Large intestine (tissue), 12 donors: ENCODE results near the gene ZBED6. TPM values are rescaled to one million over a fixed set of nuclear protein-coding genes. Genes with fewer than 3 reads are reported as not detected.
A peak's percentile ranks its signal among the peaks of the same experiment; 100 is the strongest.
"Not testable (repeated sequence)": the region's sequence is repeated elsewhere in the genome, so short reads cannot be mapped to it uniquely, and the experiment has no call there.

ENCODE experiments used
- DNase-seq, 2 donors: peaks; one replicate each; pipeline versions ENCODE4 v3.0.0 to v3.0.0-alpha.2; 2013
- H3K27ac ChIP-seq: one replicate; pipeline ENCODE4 v1.5.1; 2013; ENCODE audit warnings: low read length
- H3K27me3 ChIP-seq: 2 replicates; pipeline ENCODE4 v1.6.1; 2013; ENCODE audit warnings: low read length; ENCODE audit not compliant: control insufficient read depth, insufficient read depth
- H3K36me3 ChIP-seq: 2 replicates; pipeline ENCODE4 v1.6.1; 2013; ENCODE audit warnings: low read length; ENCODE audit not compliant: control insufficient read depth, insufficient read depth
- H3K4me1 ChIP-seq: one replicate; pipeline ENCODE4 v1.6.1; 2013; ENCODE audit warnings: low read length; ENCODE audit not compliant: control insufficient read depth, insufficient read depth
- H3K4me3 ChIP-seq: one replicate; pipeline ENCODE4 v1.5.1; 2013; ENCODE audit warnings: low read length
- H3K9me3 ChIP-seq: one replicate; pipeline ENCODE4 v1.6.1; 2013; ENCODE audit warnings: mild to moderate bottlenecking, low read depth, low read length, moderate library complexity; ENCODE audit not compliant: control insufficient read depth
- WGBS: methylation state at CpG from one replicate; pipeline ENCODE4 v1.1.5; 2013; ENCODE audit warnings: low lambda C conversion rate; ENCODE audit not compliant: insufficient coverage; 5-methylcytosine and 5-hydroxymethylcytosine counted together
- long read RNA-seq, 11 donors: transcript quantifications; one replicate each; lab custom pipeline, GENCODE V29; 2026
- polyA plus RNA-seq: library from polyadenylated mRNA; unstranded; fragments of 120-200 nt; gene quantifications from one replicate; pipeline ENCODE4 v1.2.1, GENCODE V29; 2013

ZBED6 gene
- 18.6 TPM for polyA plus RNA-seq
- long read RNA-seq, donor 1, result 0 reads
- long read RNA-seq, donor 2, full-length matches to known transcripts, result 7 of 7 reads
- long read RNA-seq, donor 2, partial matches to known transcripts, result 0 of 7 reads
- long read RNA-seq, donor 2, other reads (novel, unspliced or antisense), result 0 of 7 reads
- long read RNA-seq, donor 3, result 0 reads
- long read RNA-seq, donor 4, result 0 reads
- long read RNA-seq, donor 5, full-length matches to known transcripts, result 2 of 2 reads
- long read RNA-seq, donor 5, partial matches to known transcripts, result 0 of 2 reads
- long read RNA-seq, donor 5, other reads (novel, unspliced or antisense), result 0 of 2 reads
- long read RNA-seq, donor 6, full-length matches to known transcripts, result 4 of 4 reads
- long read RNA-seq, donor 6, partial matches to known transcripts, result 0 of 4 reads
- long read RNA-seq, donor 6, other reads (novel, unspliced or antisense), result 0 of 4 reads
- long read RNA-seq, donor 7, full-length matches to known transcripts, result 1 of 1 reads
- long read RNA-seq, donor 7, partial matches to known transcripts, result 0 of 1 reads
- long read RNA-seq, donor 7, other reads (novel, unspliced or antisense), result 0 of 1 reads
- long read RNA-seq, donor 8, full-length matches to known transcripts, result 3 of 3 reads
- long read RNA-seq, donor 8, partial matches to known transcripts, result 0 of 3 reads
- long read RNA-seq, donor 8, other reads (novel, unspliced or antisense), result 0 of 3 reads
- long read RNA-seq, donor 9, full-length matches to known transcripts, result 2 of 2 reads
- long read RNA-seq, donor 9, partial matches to known transcripts, result 0 of 2 reads
- long read RNA-seq, donor 9, other reads (novel, unspliced or antisense), result 0 of 2 reads
- long read RNA-seq, donor 10, full-length matches to known transcripts, result 5 of 5 reads
- long read RNA-seq, donor 10, partial matches to known transcripts, result 0 of 5 reads
- long read RNA-seq, donor 10, other reads (novel, unspliced or antisense), result 0 of 5 reads
- long read RNA-seq, donor 11, full-length matches to known transcripts, result 3 of 3 reads
- long read RNA-seq, donor 11, partial matches to known transcripts, result 0 of 3 reads
- long read RNA-seq, donor 11, other reads (novel, unspliced or antisense), result 0 of 3 reads

GRCh38 chr1:203795441-203796235, at the start of gene ZBED6, which contains the start of gene ZC3H11A:
Gene ZBED6 (plus strand): TSS chr1:203795623. CDS start chr1:203797523, 1,900 bp downstream.
Gene ZC3H11A (plus strand): TSS chr1:203795623. CDS start chr1:203817071, 21,448 bp downstream.
- Histone ChIP-seq H3K4me1 (peaks cover 15% of the 10 kb centered on the region), H3K27me3 (no peaks in the 10 kb centered on the region), H3K27ac (peak within 1 kb of the TSS; percentile 94), H3K9me3 (no peaks in the 10 kb centered on the region), H3K36me3 (peaks cover 27% of the 10 kb centered on the region), H3K4me3 (peak within 1 kb of the TSS; percentile 82)
- peak; percentile 99 for DNase-seq
- no CpG with 5 or more reads among the region's 59 CpGs for WGBS

- Histone ChIP-seq H3K9me3 (no peaks in the 10 kb centered on the region), H3K36me3 (peaks cover 2% of the 10 kb centered on the region), H3K4me3 (no peak overlapping the region), H3K27me3 (no peaks in the 10 kb centered on the region), H3K4me1 (no peaks in the 10 kb centered on the region), H3K27ac (no peak overlapping the region)
- no peak for DNase-seq
- no CpG with 5 or more reads among the region's 6 CpGs for WGBS
Measured at GRCh38 chr1:203746281-203746680, 49.1 kb upstream of the ZBED6 start.

- Histone ChIP-seq H3K9me3 (no peaks in the 10 kb centered on the region), H3K36me3 (no peaks in the 10 kb centered on the region), H3K4me1 (no peaks in the 10 kb centered on the region), H3K4me3 (no peak overlapping the region), H3K27ac (no peak overlapping the region), H3K27me3 (no peaks in the 10 kb centered on the region)
- DNase-seq, result no peak
- WGBS, result no CpG with 5 or more reads among the region's 3 CpGs
Measured at GRCh38 chr1:203751051-203751450, 44.4 kb upstream of the ZBED6 start.

GRCh38 chr1:203751618-203752361, 43.6 kb upstream of the ZBED6 start:
- H3K27me3 ChIP-seq, DNase-seq, H3K4me1 ChIP-seq, H3K27ac ChIP-seq, H3K36me3 ChIP-seq, H3K9me3 ChIP-seq, H3K4me3 ChIP-seq: not testable (repeated sequence)
- WGBS, result 83% methylated on average over 2 of the region's 5 CpGs

- Histone ChIP-seq H3K27ac (no peak overlapping the region), H3K4me1 (no peaks in the 10 kb centered on the region), H3K9me3 (no peaks in the 10 kb centered on the region), H3K4me3 (no peak overlapping the region), H3K27me3 (no peaks in the 10 kb centered on the region), H3K36me3 (no peaks in the 10 kb centered on the region)
- no peak for DNase-seq
- no CpG with 5 or more reads among the region's 4 CpGs for WGBS
Measured at GRCh38 chr1:203754455-203754864, 41.0 kb upstream of the ZBED6 start.

- no peaks in the 10 kb centered on the region for H3K4me1 ChIP-seq
- WGBS, result 80% methylated on average over 1 of the region's 4 CpGs
- no peak overlapping the region for H3K27ac ChIP-seq
- H3K4me3 ChIP-seq, result no peak overlapping the region
- H3K27me3 ChIP-seq, result no peaks in the 10 kb centered on the region
- H3K9me3 ChIP-seq, result no peaks in the 10 kb centered on the region
- no peaks in the 10 kb centered on the region for H3K36me3 ChIP-seq
- DNase-seq, result no peak
Measured at GRCh38 chr1:203756036-203756435, 39.4 kb upstream of the ZBED6 start.

GRCh38 chr1:203758749-203759148, 36.7 kb upstream of the ZBED6 start:
- H3K36me3 ChIP-seq, H3K4me1 ChIP-seq, H3K9me3 ChIP-seq, H3K27me3 ChIP-seq, H3K27ac ChIP-seq, DNase-seq, H3K4me3 ChIP-seq: not testable (repeated sequence)
- no CpG with 5 or more reads among the region's 2 CpGs for WGBS

GRCh38 chr1:203760506-203760905, 34.9 kb upstream of the ZBED6 start:
- no CpG with 5 or more reads among the region's 3 CpGs for WGBS
- Histone ChIP-seq H3K4me1 (no peaks in the 10 kb centered on the region), H3K27ac (no peak overlapping the region), H3K36me3 (no peaks in the 10 kb centered on the region), H3K27me3 (no peaks in the 10 kb centered on the region), H3K9me3 (no peaks in the 10 kb centered on the region), H3K4me3 (no peak overlapping the region)
- DNase-seq, result no peak

GRCh38 chr1:203761958-203762357, 33.5 kb upstream of the ZBED6 start:
- H3K27ac ChIP-seq, H3K9me3 ChIP-seq, DNase-seq, H3K4me3 ChIP-seq, H3K36me3 ChIP-seq, H3K27me3 ChIP-seq, H3K4me1 ChIP-seq: not testable (repeated sequence)
- no CpG with 5 or more reads among the region's 7 CpGs for WGBS
